Right lobe of liver (tissue), 4 donors: Measurements from ENCODE around the gene PCCA.

Experiments used
- CTCF ChIP-seq, 4 donors: fragments of 200-600 bp in 3 of 4; fragments of 450-650 bp in 1 of 4; IDR thresholded peaks; one replicate each; pipeline versions ENCODE4 v1.5.1 to v1.8.0; 2016 to 2022; ENCODE audit warnings: antibody characterized with exemption in 4 of 4, mild to moderate bottlenecking in 2 of 4
- POLR2A ChIP-seq: fragments of 450-650 bp; IDR thresholded peaks from one replicate; pipeline ENCODE4 v1.6.1; 2017; ENCODE audit warnings: antibody characterized with exemption, mild to moderate bottlenecking
- donor health status: DM: no; HTN: no; CAD: no.
- donor health status: DM: no; HTN: no; CAD: no.
- donor health status: DM: no; HTN: yes; CAD: no.

- TF ChIP-seq CTCF (IDR thresholded peaks at IDR 0.05) (no peak), POLR2A (no peak)
Observed at GRCh38 chr13:100184095-100184494, 95.2 kb downstream of the PCCA start.
